HG02885 (cell line): Measurements from ENCODE around the gene PEAK1.

ENCODE experiments used
- ATAC-seq: cut with Tn5 transposase; IDR thresholded peaks from one replicate; pipeline ENCODE4 v1.9.1; 2021; ENCODE audit warnings: mild to moderate bottlenecking; ENCODE audit not compliant: unreplicated experiment, poor library complexity

Gene PEAK1

GRCh38 chr15:77076323-77076915, 343.5 kb downstream of the PEAK1 start:
- ATAC-seq: no peak

- ATAC-seq: no peak
These were observed 344.4 kb downstream of the PEAK1 start for GRCh38 chr15:77075528-77075927.

- ATAC-seq: no peak
These were observed 345.6 kb downstream of the PEAK1 start for GRCh38 chr15:77074350-77074749.

- ATAC-seq: no peak
These were observed 348.3 kb downstream of the PEAK1 start for GRCh38 chr15:77071305-77072223.

GRCh38 chr15:77070495-77071304, 349.2 kb downstream of the PEAK1 start, which contains the start of gene TSPAN3:
TSS of gene TSPAN3 (minus strand) at chr15:77071109. CDS start at chr15:77070954, 155 bp downstream.
- ATAC-seq: peak; percentile 95

- no peak for ATAC-seq
These were observed 349.8 kb downstream of the PEAK1 start for GRCh38 chr15:77070180-77070494.

GRCh38 chr15:77069521-77070121, 350.3 kb downstream of the PEAK1 start:
- no peak for ATAC-seq

- ATAC-seq: no peak
These were observed 351.3 kb downstream of the PEAK1 start for GRCh38 chr15:77068633-77069032.

- no peak for ATAC-seq
These were observed 352.1 kb downstream of the PEAK1 start for GRCh38 chr15:77067691-77068367.

- no peak for ATAC-seq
These were observed 352.8 kb downstream of the PEAK1 start for GRCh38 chr15:77066971-77067690.

- no peak for ATAC-seq
These were observed 355.2 kb downstream of the PEAK1 start for GRCh38 chr15:77064539-77065308.

- no peak for ATAC-seq
These were observed 355.8 kb downstream of the PEAK1 start for GRCh38 chr15:77064063-77064462.

GRCh38 chr15:77063249-77063648, 356.7 kb downstream of the PEAK1 start:
- ATAC-seq: no peak

GRCh38 chr15:77060546-77060945, 359.4 kb downstream of the PEAK1 start:
- no peak for ATAC-seq

- peak; percentile 50 for ATAC-seq
These were observed 360.0 kb downstream of the PEAK1 start for GRCh38 chr15:77059786-77060361.

GRCh38 chr15:77058468-77058867, 361.4 kb downstream of the PEAK1 start:
- ATAC-seq: no peak

- ATAC-seq: no peak
These were observed 362.2 kb downstream of the PEAK1 start for GRCh38 chr15:77057685-77058084.

GRCh38 chr15:77057072-77057471, 362.8 kb downstream of the PEAK1 start:
- no peak for ATAC-seq
